Activated naive CD8-positive, alpha-beta T cell treated with anti-CD3 and anti-CD28 coated beads for 36 hours (primary cell): ENCODE data around the gene GLB1L3. TPM values are rescaled to one million over a fixed set of nuclear protein-coding genes. Genes with fewer than 3 reads are reported as not detected.
A peak's percentile ranks its signal among the peaks of the same experiment; 100 is the strongest.

Source experiments
- DNase-seq: peaks from one replicate; pipeline ENCODE4 v3.0.0; 2021
- H3K27ac Mint-ChIP-seq: one replicate; pipeline ENCODE4 v1.8.0; 2022; ENCODE audit warnings: mild to moderate bottlenecking, moderate library complexity, mixed read lengths
- H3K27me3 Mint-ChIP-seq: one replicate; pipeline ENCODE4 v1.8.0; 2022; ENCODE audit warnings: mild to moderate bottlenecking, mixed read lengths
- H3K36me3 Mint-ChIP-seq: one replicate; pipeline ENCODE4 v1.8.0; 2021; ENCODE audit warnings: mild to moderate bottlenecking, mixed read lengths
- H3K4me1 Mint-ChIP-seq: one replicate; pipeline ENCODE4 v1.8.0; 2021; ENCODE audit warnings: mixed read lengths
- H3K4me3 Mint-ChIP-seq: one replicate; pipeline ENCODE4 v1.8.0; 2022; ENCODE audit warnings: mild to moderate bottlenecking, moderate library complexity, mixed read lengths
- H3K9me3 Mint-ChIP-seq: one replicate; pipeline ENCODE4 v1.8.0; 2022; ENCODE audit warnings: mixed read lengths
- total RNA-seq, 2 experiments: library from RNA; stranded (reverse); gene quantifications; one replicate each; pipeline ENCODE4 v1.2.3, GENCODE V29; 2021

The GLB1L3 gene
- total RNA-seq, 2 experiments from 2014 or later = 9.8 to 10.9 TPM

GRCh38 chr11:134349109-134349801 lies 73.1 kb downstream of the GLB1L3 start:
- H3K9me3 Mint-ChIP-seq = peaks cover 4% of the 10 kb centered on the region
- no peak for DNase-seq
- H3K4me3 Mint-ChIP-seq = no peak overlapping the region
- peaks cover 2% of the 10 kb centered on the region for H3K36me3 Mint-ChIP-seq
- H3K27ac Mint-ChIP-seq = no peak overlapping the region
- H3K4me1 Mint-ChIP-seq = peaks cover 4% of the 10 kb centered on the region
- H3K27me3 Mint-ChIP-seq = no peaks in the 10 kb centered on the region

GRCh38 chr11:134349802-134350355 lies 73.7 kb downstream of the GLB1L3 start:
- Mint-ChIP-seq H3K36me3 (peaks cover 4% of the 10 kb centered on the region), H3K4me1 (peaks cover 4% of the 10 kb centered on the region), H3K27me3 (no peaks in the 10 kb centered on the region), H3K9me3 (peaks cover 4% of the 10 kb centered on the region), H3K27ac (no peak overlapping the region), H3K4me3 (no peak overlapping the region)
- DNase-seq = no peak

GRCh38 chr11:134350381-134350780 lies 74.2 kb downstream of the GLB1L3 start:
- no peak overlapping the region for H3K4me3 Mint-ChIP-seq
- H3K27ac Mint-ChIP-seq = no peak overlapping the region
- no peak for DNase-seq
- H3K9me3 Mint-ChIP-seq = peaks cover 4% of the 10 kb centered on the region
- H3K4me1 Mint-ChIP-seq = peaks cover 4% of the 10 kb centered on the region
- H3K27me3 Mint-ChIP-seq = no peaks in the 10 kb centered on the region
- peaks cover 7% of the 10 kb centered on the region for H3K36me3 Mint-ChIP-seq

- no peak for DNase-seq
- no peak overlapping the region for H3K4me3 Mint-ChIP-seq
- peaks cover 9% of the 10 kb centered on the region for H3K36me3 Mint-ChIP-seq
- H3K9me3 Mint-ChIP-seq = peaks cover 4% of the 10 kb centered on the region
- no peaks in the 10 kb centered on the region for H3K27me3 Mint-ChIP-seq
- peaks cover 4% of the 10 kb centered on the region for H3K4me1 Mint-ChIP-seq
- no peak overlapping the region for H3K27ac Mint-ChIP-seq
Observed at GRCh38 chr11:134352111-134352510, 75.9 kb downstream of the GLB1L3 start.

GRCh38 chr11:134355136-134355535 lies 79.0 kb downstream of the GLB1L3 start:
- Mint-ChIP-seq H3K27ac (no peak overlapping the region), H3K4me1 (peaks cover 6% of the 10 kb centered on the region), H3K9me3 (peaks cover 4% of the 10 kb centered on the region), H3K4me3 (no peak overlapping the region), H3K27me3 (peaks cover 3% of the 10 kb centered on the region), H3K36me3 (peaks cover 14% of the 10 kb centered on the region)
- DNase-seq = no peak

- Mint-ChIP-seq H3K9me3 (peaks cover 4% of the 10 kb centered on the region), H3K27me3 (peaks cover 5% of the 10 kb centered on the region), H3K36me3 (peaks cover 14% of the 10 kb centered on the region), H3K27ac (no peak overlapping the region), H3K4me1 (peaks cover 7% of the 10 kb centered on the region), H3K4me3 (no peak overlapping the region)
- no peak for DNase-seq
Observed at GRCh38 chr11:134355656-134356055, 79.5 kb downstream of the GLB1L3 start.

GRCh38 chr11:134356656-134357544 lies 80.7 kb downstream of the GLB1L3 start:
- no peak for DNase-seq
- H3K36me3 Mint-ChIP-seq = peaks cover 16% of the 10 kb centered on the region

GRCh38 chr11:134357545-134357839 lies 81.3 kb downstream of the GLB1L3 start:
- H3K4me1 Mint-ChIP-seq = peaks cover 13% of the 10 kb centered on the region
- peaks cover 4% of the 10 kb centered on the region for H3K9me3 Mint-ChIP-seq
- peaks cover 11% of the 10 kb centered on the region for H3K27me3 Mint-ChIP-seq
- H3K36me3 Mint-ChIP-seq = peaks cover 18% of the 10 kb centered on the region
- no peak overlapping the region for H3K4me3 Mint-ChIP-seq
- no peak for DNase-seq
- H3K27ac Mint-ChIP-seq = no peak overlapping the region

More at GRCh38 chr11:134356656-134357544, 80.7 kb downstream of the GLB1L3 start:
- peaks cover 4% of the 10 kb centered on the region for H3K9me3 Mint-ChIP-seq
- peaks cover 9% of the 10 kb centered on the region for H3K27me3 Mint-ChIP-seq
- no peak overlapping the region for H3K27ac Mint-ChIP-seq
- H3K4me1 Mint-ChIP-seq = peaks cover 12% of the 10 kb centered on the region
- H3K4me3 Mint-ChIP-seq = no peak overlapping the region

GRCh38 chr11:134358165-134358855 lies 82.1 kb downstream of the GLB1L3 start:
- Mint-ChIP-seq H3K27ac (no peak overlapping the region), H3K4me1 (peaks cover 13% of the 10 kb centered on the region), H3K9me3 (peaks cover 4% of the 10 kb centered on the region), H3K4me3 (no peak overlapping the region), H3K36me3 (peaks cover 18% of the 10 kb centered on the region), H3K27me3 (peaks cover 11% of the 10 kb centered on the region)
- DNase-seq = no peak

- Mint-ChIP-seq H3K27ac (no peak overlapping the region), H3K36me3 (peaks cover 16% of the 10 kb centered on the region), H3K27me3 (peaks cover 11% of the 10 kb centered on the region), H3K4me1 (peaks cover 13% of the 10 kb centered on the region), H3K9me3 (peaks cover under 1% of the 10 kb centered on the region), H3K4me3 (no peak overlapping the region)
- no peak for DNase-seq
Observed at GRCh38 chr11:134358856-134359490, 82.8 kb downstream of the GLB1L3 start.

- Mint-ChIP-seq H3K4me3 (no peak overlapping the region), H3K27me3 (peaks cover 11% of the 10 kb centered on the region), H3K9me3 (no peaks in the 10 kb centered on the region), H3K27ac (no peak overlapping the region), H3K36me3 (peaks cover 16% of the 10 kb centered on the region), H3K4me1 (peaks cover 13% of the 10 kb centered on the region)
- DNase-seq = no peak
Observed at GRCh38 chr11:134359646-134360045, 83.5 kb downstream of the GLB1L3 start.

- DNase-seq = peak; percentile 81
- Mint-ChIP-seq H3K4me1 (peaks cover 13% of the 10 kb centered on the region), H3K36me3 (peaks cover 10% of the 10 kb centered on the region), H3K27me3 (peaks cover 11% of the 10 kb centered on the region), H3K9me3 (no peaks in the 10 kb centered on the region), H3K4me3 (no peak overlapping the region), H3K27ac (peak overlapping the region; percentile 51)
Observed at GRCh38 chr11:134360050-134360835, 84.1 kb downstream of the GLB1L3 start.

GRCh38 chr11:134361661-134362060 lies 85.5 kb downstream of the GLB1L3 start:
- Mint-ChIP-seq H3K36me3 (peaks cover 8% of the 10 kb centered on the region), H3K27me3 (peaks cover 11% of the 10 kb centered on the region), H3K27ac (no peak overlapping the region), H3K9me3 (no peaks in the 10 kb centered on the region), H3K4me1 (peaks cover 13% of the 10 kb centered on the region), H3K4me3 (no peak overlapping the region)
- no peak for DNase-seq
